Fibroblast of lung (primary cell): ENCODE results near the gene FNDC3B. TPM values are rescaled to one million over a fixed set of nuclear protein-coding genes. Genes with fewer than 3 reads are reported as not detected.

ENCODE experiments used
- DNase-seq, 2 donors: peaks; one replicate each; pipeline versions ENCODE4 v3.0.0 to v3.0.0-alpha.2; 2010; ENCODE audit warnings: low read depth in 2 of 2
- H2AFZ ChIP-seq: 2 replicates; pipeline ENCODE4 v1.5.1; 2012; ENCODE audit warnings: low read length, control low read depth, inconsistent platforms
- H3K27ac ChIP-seq: 2 replicates; pipeline ENCODE4 v1.5.1; 2011; ENCODE audit warnings: low read length, control low read depth; ENCODE audit not compliant: insufficient read depth
- H3K27me3 ChIP-seq: 2 replicates; pipeline ENCODE4 v1.5.1; 2011; ENCODE audit warnings: mild to moderate bottlenecking, low read length; ENCODE audit not compliant: control insufficient read depth, insufficient read depth
- H3K36me3 ChIP-seq: 2 replicates; pipeline ENCODE4 v1.5.1; 2011; ENCODE audit warnings: low read length; ENCODE audit not compliant: control insufficient read depth, insufficient read depth
- H3K4me1 ChIP-seq: 2 replicates; pipeline ENCODE4 v1.5.1; 2011; ENCODE audit warnings: low read length; ENCODE audit not compliant: control insufficient read depth, insufficient read depth; ENCODE audit errors: extremely low read depth
- H3K4me2 ChIP-seq: 2 replicates; pipeline ENCODE4 v1.5.1; 2011; ENCODE audit warnings: low read length, control low read depth; ENCODE audit not compliant: insufficient read depth; ENCODE audit errors: extremely low read depth
- H3K4me3 ChIP-seq, 4 experiments: fragments of 200-600 bp in 1 of 4; sonication (generic) in 1 of 4; replicated peaks in 1 of 4; 2 replicates each; pipeline ENCODE4 v1.5.1; 2011 to 2016; ENCODE audit warnings: low read length in 4 of 4, low read depth in 3 of 4, mild to moderate bottlenecking in 3 of 4, control low read depth in 2 of 4, inconsistent platforms in 1 of 4, mixed read lengths in 1 of 4; ENCODE audit not compliant: insufficient read depth in 1 of 4; ENCODE audit errors: control extremely low read depth in 1 of 4
- H3K79me2 ChIP-seq: 2 replicates; pipeline ENCODE4 v1.5.1; 2012; ENCODE audit warnings: mild to moderate bottlenecking, low read length, inconsistent platforms; ENCODE audit not compliant: control insufficient read depth, insufficient read depth
- H3K9ac ChIP-seq: 2 replicates; pipeline ENCODE4 v1.5.1; 2011; ENCODE audit warnings: mild to moderate bottlenecking, low read length, control low read depth; ENCODE audit not compliant: insufficient read depth
- H3K9me3 ChIP-seq: 2 replicates; pipeline ENCODE4 v1.5.1; 2012; ENCODE audit warnings: low read depth, low read length; ENCODE audit not compliant: control insufficient read depth, insufficient read depth
- H4K20me1 ChIP-seq: 2 replicates; pipeline ENCODE4 v1.5.1; 2011; ENCODE audit warnings: low read length; ENCODE audit not compliant: control insufficient read depth, insufficient read depth; ENCODE audit errors: extremely low read depth
- CTCF ChIP-seq, 2 donors: IDR thresholded peaks in 1 of 2; conservative IDR thresholded peaks in 1 of 2; 1 replicate in 1 of 2; 2 replicates in 1 of 2; pipeline ENCODE4 v1.5.1; 2011 to 2012; ENCODE audit warnings: low read length in 2 of 2, control low read depth in 1 of 2, inconsistent platforms in 1 of 2, low read depth in 1 of 2, mild to moderate bottlenecking in 1 of 2
- EZH2 ChIP-seq: IDR thresholded peaks from 2 replicates; pipeline ENCODE4 v1.5.1; 2012; ENCODE audit warnings: low read length, control low read depth, mild to moderate bottlenecking; ENCODE audit errors: missing control alignments
- polyA plus RNA-seq, 2 donors: library from polyadenylated mRNA; depleted of rRNA in 1 of 2; stranded (reverse) in 1 of 2; unstranded in 1 of 2; fragments of >200 nt; gene quantifications; 2 replicates each; pipeline ENCODE4 v1.2.1, GENCODE V29; 2011 to 2012; ENCODE audit warnings: missing spikeins in 1 of 2
- total RNA-seq: library from RNA; depleted of rRNA; stranded (reverse); fragments of >200 nt; gene quantifications from 2 replicates; pipeline ENCODE4 v1.2.1, GENCODE V29; 2014

Gene FNDC3B
- total and polyA plus RNA-seq, 2 donors (not counting 1 experiment from before 2014, with no cell fraction given): 26.1 to 76.8 TPM

GRCh38 chr3:172314591-172315160, 275.3 kb downstream of the FNDC3B start:
- Histone ChIP-seq H3K27ac (peak overlapping the region; percentile 96), H3K4me2 (no peak overlapping the region), H2AFZ (no peak overlapping the region), H3K9me3 (no peaks in the 10 kb centered on the region), H3K4me3 (no peak overlapping the region), H3K4me1 (peaks cover 41% of the 10 kb centered on the region), H3K9ac (no peak overlapping the region), H3K79me2 (peaks cover 4% of the 10 kb centered on the region), H3K36me3 (no peaks in the 10 kb centered on the region), H3K27me3 (no peaks in the 10 kb centered on the region), H4K20me1 (no peaks in the 10 kb centered on the region)
- DNase-seq: no peak
- TF ChIP-seq EZH2: no peak
- no peak for TF ChIP-seq CTCF (conservative IDR thresholded peaks at IDR 0.05 in 1 of 2, IDR thresholded peaks at IDR 0.05 in 1 of 2; ENCODE audit: low read depth in 1 of 2, low read length in 2 of 2)

- no peak for TF ChIP-seq EZH2
- TF ChIP-seq CTCF (conservative IDR thresholded peaks at IDR 0.05 in 1 of 2, IDR thresholded peaks at IDR 0.05 in 1 of 2; ENCODE audit: low read depth in 1 of 2, low read length in 2 of 2): no peak
- no peaks in the 10 kb centered on the region for H3K27me3 ChIP-seq
- peak overlapping the region; percentile 96 for H3K27ac ChIP-seq
- peaks cover 4% of the 10 kb centered on the region for H3K79me2 ChIP-seq
- H3K4me2 ChIP-seq: peak overlapping the region; percentile 1
- peaks cover 45% of the 10 kb centered on the region for H3K4me1 ChIP-seq
- H2AFZ ChIP-seq: no peak overlapping the region
- no peaks in the 10 kb centered on the region for H3K9me3 ChIP-seq
- H3K4me3 ChIP-seq: no peak overlapping the region
- DNase-seq: peak; percentile 81 to 88
- no peaks in the 10 kb centered on the region for H3K36me3 ChIP-seq
- no peaks in the 10 kb centered on the region for H4K20me1 ChIP-seq
- no peak overlapping the region for H3K9ac ChIP-seq
These were observed 276.2 kb downstream of the FNDC3B start for GRCh38 chr3:172315401-172316091.

GRCh38 chr3:172316758-172317157, 277.4 kb downstream of the FNDC3B start:
- no peak for DNase-seq
- H3K4me1 ChIP-seq: peaks cover 45% of the 10 kb centered on the region
- no peak overlapping the region for H3K4me2 ChIP-seq
- no peak overlapping the region for H3K4me3 ChIP-seq
- H3K79me2 ChIP-seq: peaks cover 4% of the 10 kb centered on the region
- H2AFZ ChIP-seq: no peak overlapping the region
- TF ChIP-seq EZH2: no peak
- TF ChIP-seq CTCF (conservative IDR thresholded peaks at IDR 0.05 in 1 of 2, IDR thresholded peaks at IDR 0.05 in 1 of 2; ENCODE audit: low read depth in 1 of 2, low read length in 2 of 2): no peak
- H4K20me1 ChIP-seq: no peaks in the 10 kb centered on the region
- peak overlapping the region; percentile 96 for H3K27ac ChIP-seq
- H3K9ac ChIP-seq: no peak overlapping the region
- H3K36me3 ChIP-seq: no peaks in the 10 kb centered on the region
- no peaks in the 10 kb centered on the region for H3K9me3 ChIP-seq
- no peaks in the 10 kb centered on the region for H3K27me3 ChIP-seq
